HG02588 (cell line): ENCODE measurements around the gene RPL32.

Experiments
- ATAC-seq: cut with Tn5 transposase; IDR thresholded peaks from one replicate; pipeline ENCODE4 v1.9.1; 2021; ENCODE audit warnings: mild to moderate bottlenecking, moderate library complexity; ENCODE audit not compliant: unreplicated experiment

RPL32 gene

DNA sequence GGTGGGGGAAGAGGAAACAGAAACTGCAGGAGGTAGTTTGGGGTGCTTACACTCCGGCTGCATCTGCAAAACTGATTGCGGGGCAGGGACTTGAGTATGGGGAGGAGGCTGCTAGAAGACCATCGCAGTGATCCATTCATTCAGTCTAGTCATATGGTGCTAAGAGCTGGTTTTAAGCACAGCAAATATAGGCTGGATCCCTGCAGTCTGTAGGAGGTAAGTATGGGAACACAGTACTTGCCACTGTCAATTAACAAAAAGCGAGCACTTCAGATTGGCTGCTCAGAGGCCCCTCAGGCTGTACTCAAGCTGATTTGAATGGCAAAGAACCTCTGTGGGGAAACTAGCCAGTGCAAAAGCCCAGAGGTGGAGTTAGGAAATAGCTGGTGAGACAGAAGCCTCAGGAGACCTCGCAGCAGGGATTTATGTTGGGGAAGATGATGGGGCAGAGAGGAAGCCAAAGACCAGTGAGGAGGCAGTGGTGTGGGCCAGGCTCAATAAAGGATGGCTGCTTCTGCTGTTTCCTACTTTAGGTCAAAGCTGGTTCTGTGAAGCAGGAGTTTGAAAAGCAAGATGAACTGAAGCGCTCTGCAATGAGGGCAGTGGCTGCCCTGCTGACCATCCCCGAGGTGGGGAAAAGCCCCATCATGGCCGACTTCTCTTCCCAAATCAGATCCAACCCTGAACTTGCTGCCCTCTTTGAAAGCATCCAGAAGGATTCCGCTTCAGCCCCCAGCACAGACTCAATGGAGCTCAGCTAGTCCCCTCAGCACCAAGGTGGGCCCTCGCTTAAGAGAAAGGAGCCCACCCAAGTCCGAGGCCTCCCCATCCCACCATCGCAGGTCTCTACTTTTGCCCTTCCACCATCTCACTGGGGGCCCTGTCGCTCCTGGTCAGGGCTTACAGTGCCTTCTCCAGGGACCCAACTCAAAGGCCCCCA is 7.9 kb downstream of the RPL32 start:
- ATAC-seq, result no peak

DNA sequence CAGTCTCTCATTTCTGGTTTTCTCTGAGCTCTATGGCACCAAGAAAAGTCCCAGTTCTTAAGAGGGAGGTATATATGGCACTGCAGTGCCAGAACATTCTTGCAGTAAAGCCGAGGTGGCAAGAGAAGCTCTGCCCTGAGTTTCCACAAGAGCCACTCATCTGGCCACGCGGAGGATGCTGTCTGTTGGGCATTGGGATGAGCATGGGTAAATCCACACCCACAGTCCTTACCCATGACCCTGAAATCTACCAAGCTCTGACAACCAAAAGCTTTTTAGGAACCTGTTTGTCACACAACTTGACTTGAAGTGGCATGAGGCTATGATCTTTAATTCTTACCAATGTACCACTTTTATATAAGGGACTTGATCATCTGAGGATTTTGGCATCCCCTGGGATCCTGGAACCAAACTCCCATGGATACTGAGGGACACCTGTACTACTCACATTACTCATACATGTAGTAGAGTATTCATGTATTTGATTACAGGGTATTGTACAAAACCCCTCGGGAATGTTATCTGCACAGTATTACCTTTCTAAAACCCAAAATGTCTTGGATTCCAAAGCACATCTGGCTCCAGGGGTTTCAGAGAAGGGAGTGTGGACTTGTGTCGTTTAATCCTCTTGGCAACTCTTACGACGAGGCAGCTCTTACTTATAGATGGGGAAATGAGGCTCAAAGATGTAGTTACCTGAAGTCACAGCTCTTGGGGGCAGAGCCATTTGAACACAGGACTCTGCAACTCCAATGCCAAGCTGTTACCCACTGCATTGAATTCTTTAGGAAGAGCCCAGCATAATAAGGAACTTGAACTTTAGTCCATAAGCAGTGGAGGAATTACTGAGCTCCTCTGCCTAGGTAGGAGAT is 8.8 kb downstream of the RPL32 start:
- no peak for ATAC-seq

DNA sequence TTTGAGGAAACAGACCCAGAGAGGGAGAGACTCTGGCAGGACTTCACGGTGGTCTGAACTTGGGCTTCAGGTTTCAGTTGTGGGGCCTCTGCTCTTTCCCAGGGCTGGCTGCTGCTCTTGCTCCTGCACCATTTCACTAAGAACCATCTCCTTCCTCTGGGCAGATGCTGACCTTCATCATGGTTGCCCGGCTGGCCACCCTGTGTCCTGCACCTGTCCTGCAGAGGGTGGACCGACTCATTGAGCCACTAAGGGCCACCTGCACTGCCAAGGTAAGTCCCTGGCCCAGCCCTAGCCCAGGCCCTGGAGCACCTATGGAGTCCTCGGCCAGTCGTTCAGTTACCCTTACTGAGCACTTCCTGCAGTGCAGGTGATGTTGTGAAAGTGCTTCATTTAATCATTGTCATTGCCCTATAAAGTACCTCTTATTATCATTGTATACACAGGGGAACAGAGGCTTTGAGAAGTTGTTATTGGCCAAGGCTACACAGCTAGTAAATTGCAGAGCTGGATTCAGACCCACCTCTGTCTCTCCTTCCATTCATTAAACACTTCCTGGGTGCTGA is 10.0 kb downstream of the RPL32 start:
- ATAC-seq, result no peak

DNA sequence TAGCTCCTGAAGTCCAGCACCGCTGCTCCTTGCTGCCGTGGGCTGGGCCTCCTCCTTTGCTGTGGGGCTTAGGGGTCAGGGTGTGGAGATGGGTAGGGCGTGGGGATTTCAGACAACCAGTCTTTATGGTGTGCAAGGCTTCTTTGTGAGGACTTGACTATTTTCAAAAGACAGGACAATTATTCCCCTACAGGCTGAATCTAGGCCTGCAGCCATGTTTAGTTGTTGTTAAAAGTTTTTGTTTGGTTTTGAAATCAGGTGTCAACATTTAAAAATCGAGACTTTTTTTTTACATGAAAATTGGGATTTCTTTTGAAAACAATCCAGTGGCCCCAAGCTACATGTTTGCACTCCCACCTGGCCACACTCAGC is 10.6 kb downstream of the RPL32 start:
- no peak for ATAC-seq

DNA sequence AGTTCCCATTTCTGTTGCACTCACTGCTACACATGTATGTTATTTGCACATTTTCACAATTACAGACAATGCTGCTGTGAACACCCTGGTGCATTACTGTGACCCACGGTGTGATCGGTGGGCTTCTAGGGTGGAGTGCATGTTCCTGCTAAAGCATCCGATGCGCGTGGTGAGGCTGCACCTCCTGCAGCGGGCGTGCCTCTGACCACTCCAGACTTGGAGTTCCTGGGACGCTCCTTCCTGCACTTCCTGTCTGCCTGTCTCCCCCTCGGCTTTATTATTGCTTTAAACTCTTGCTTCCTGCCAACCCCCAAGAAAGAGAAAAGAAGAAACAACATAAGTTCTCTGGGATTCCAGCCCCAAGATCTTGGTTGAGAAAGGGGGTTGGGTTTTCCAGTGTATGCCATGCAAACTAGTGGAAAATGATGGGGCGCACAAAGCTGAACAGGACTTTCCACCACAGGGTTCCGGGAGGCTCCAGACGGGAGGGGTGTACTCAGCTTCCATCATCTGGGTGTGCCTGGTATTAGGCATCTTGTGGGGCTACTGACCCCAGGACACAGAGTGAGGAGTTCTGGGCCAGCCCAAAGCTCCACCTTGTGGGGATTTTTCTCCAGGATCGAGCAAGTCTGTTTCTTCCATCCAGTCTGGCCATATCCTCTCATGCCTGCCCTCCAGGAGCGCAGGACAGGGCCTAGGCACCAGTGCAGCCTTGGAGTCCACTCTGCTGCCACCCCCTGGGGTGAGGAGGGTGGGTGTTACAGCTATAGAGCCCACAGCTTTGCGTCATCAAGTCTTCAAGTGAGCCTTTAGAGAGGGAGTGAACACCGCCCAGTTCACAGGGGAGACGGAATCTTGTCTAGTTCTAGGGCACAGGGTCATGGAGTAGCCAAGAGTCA is 11.2 kb downstream of the RPL32 start:
- ATAC-seq, result no peak

DNA sequence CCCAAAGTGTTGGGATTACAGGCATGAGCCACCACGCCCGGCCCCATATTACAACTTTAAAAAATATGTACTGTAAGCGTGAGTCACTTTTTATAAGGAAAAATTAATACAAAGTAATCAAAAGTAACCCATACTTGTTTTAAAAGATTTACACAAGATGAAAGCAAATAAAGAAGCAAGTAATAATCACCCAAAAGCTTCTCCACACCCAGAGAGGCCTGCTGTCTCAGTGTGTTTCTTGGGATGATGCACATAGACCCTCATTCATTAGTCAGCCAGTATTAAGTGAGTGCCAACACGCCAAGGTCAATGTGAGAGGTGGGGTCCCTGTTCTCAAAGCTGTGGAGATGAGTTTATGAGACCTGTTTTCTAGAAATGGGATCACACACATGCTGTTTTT is 12.0 kb downstream of the RPL32 start:
- no peak for ATAC-seq

DNA sequence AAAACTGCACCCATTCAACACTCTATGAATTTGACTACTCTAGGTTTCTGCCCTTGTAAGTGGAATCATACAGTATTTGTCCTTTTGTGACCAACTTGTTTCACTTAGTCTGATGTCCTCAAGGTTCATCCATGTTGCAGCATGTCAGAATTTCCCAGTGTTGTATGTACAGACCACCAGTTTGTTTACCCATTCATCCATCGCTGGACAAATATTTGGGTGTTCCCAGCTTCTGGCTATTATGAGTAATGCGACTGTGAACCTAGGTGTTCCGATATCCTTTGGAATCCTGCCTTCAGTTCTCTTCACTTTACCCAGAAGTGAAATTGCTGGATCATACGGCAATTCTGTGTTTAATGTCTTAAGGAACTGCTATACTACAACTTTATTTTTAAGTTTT is 12.6 kb downstream of the RPL32 start:
- no peak for ATAC-seq

DNA sequence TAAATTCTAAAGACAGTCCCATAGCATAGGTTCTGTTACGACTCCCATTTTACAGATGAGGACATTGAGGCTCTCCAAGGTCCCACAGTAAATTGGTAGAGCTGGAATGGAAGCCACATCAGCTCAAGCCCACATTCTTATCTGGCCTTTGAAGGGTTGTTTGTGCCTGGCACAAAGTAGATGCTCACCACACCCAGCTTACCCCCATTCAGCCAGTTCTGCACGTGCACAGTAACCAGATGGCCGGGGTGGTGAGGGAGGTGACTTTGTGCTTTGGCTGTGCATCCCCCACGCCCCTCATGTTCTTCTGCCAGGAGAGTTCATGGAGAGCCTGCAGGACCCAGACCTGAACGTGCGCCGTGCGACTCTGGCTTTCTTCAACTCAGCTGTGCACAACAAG is 16.2 kb downstream of the RPL32 start:
- no peak for ATAC-seq

DNA sequence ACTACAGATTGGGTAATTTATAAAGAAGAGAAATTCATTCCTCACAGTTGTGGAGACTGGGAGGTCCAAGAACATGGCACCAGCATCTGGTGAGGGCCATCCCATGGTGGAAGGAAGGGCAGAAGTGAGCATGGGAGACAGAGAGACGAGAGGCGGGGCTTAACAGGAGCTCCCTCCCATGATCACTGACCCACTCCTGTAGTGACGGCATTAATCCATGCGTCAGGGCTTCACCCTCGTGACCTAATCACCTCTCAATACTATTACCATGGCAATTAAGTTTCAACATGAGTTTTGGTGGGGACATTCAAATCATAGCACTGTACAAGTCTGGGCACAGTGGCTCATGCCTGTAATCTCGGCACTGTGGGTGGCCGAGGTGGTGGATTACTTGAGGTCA is 17.1 kb downstream of the RPL32 start:
- ATAC-seq, result no peak

DNA sequence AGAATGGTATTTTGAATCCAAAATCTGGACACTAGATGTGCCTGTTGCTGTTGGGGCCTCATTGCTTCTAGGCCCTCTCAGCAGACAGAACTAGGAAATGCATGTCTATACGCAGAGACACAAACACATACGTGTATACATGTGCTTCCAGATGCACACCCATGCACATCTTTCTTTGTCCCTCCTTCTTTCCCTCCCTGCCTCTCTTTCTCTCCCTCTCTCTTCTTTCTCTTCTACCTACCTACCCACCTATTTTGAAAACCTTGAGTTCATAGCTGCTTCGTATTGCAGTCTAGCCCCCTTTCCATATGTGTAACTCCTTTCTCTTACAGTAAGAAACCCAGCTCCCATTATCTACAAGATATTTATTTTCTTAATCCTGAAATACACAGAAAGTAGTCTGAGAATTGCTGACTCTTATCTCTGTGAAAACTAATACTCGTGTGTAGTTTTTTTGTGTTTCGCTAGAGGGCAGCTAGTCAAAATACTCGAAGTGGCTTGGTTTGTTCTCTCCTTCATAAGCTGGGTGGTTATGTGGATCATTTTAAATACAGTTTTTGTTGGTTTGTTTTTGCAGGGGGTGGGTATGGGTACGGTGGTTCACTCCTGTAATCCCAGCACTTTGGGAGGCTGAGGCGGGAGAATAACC is 18.5 kb downstream of the RPL32 start:
- no peak for ATAC-seq

DNA sequence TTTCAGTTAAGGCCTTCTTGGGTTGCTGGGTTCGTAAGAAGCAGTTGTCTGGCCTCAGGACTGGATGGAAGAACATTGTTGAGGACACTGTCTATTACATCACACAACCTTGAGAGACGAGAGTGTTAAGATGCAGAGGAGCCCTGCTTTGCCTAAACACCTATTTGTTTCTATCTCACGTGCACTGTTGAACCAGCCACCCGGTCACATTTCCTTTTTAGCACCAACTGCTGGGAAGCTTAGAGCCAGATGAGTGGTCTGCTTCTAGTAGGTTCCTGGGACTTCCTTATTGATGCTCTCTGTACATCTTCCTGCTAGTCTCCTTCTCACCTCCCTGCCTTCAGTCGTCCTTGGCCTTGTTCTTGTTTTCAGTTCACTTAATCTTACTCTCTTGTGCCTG is 22.6 kb downstream of the RPL32 start:
- no peak for ATAC-seq

DNA sequence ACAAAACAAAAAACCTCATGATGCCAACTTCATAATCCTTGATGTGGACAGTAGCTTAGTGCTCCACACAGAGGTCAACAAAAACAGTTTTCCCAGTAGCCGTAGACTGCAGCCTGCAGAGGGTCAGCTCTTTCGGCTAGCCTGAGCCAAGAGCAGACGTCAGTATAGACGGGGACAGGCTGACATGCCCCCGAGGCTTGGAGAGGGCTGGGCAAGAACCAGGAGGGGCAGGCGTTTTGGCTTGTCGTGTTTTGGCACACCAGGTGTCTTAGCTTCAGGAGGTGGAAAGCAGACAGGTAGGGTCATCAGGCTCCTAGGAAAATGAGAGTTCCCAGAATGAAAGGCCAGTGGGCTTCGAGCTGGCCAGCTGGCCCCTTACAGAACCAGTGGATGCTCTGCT is 23.1 kb downstream of the RPL32 start:
- ATAC-seq, result no peak

DNA sequence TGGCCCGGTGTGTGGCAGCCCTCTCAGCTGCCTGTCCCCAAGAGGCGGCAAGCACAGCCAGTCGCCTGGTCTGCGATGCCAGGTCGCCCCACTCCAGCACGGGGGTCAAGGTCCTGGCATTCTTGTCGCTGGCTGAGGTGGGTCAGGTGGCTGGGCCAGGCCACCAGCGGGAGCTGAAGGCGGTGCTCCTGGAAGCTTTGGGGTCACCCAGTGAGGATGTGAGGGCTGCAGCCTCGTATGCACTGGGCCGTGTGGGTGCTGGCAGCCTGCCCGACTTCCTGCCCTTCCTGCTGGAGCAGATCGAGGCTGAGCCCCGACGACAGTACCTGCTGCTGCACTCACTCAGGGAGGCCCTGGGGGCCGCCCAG is 24.0 kb downstream of the RPL32 start:
- no peak for ATAC-seq

DNA sequence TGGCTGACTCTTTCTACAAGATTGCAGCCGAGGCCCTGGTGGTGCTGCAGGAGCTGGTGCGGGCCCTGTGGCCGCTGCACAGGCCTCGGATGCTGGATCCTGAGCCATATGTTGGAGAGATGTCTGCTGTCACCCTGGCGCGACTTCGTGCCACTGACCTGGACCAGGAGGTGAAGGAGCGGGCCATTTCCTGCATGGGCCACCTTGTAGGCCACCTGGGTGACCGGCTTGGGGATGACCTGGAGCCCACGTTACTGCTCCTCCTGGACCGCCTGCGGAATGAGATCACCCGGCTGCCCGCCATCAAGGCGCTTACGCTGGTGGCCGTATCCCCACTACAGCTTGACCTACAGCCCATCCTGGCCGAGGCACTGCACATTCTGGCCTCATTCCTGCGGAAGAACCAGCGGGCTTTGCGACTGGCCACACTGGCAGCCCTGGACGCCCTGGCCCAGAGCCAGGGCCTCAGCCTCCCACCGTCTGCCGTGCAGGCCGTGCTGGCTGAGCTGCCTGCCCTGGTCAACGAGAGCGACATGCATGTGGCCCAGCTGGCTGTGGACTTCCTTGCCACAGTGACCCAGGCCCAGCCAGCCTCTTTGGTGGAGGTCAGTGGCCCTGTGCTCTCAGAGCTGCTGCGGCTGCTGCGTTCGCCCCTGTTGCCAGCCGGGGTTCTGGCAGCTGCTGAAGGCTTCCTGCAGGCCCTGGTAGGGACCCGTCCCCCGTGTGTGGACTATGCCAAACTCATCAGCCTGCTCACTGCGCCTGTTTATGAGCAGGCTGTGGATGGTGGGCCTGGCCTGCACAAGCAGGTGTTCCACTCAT is 24.6 kb downstream of the RPL32 start:
- ATAC-seq, result no peak

DNA sequence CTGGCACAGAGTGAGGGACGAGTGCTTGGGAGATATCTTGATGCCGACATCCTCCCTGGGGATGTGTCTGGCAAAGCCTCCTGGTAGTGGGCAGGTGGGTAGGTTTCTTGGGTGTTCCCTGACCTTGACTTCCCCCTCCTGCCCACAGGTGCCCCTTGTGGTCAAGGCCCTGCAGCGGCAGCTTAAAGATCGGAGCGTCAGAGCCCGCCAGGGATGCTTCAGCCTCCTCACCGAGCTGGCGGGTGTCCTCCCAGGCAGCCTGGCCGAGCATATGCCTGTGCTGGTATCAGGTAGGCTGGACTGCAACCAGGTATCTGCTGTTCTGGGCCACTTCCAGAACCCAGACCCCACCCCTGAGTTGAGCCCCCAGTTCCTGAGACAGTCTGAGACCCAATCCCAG is 25.6 kb downstream of the RPL32 start:
- no peak for ATAC-seq

DNA sequence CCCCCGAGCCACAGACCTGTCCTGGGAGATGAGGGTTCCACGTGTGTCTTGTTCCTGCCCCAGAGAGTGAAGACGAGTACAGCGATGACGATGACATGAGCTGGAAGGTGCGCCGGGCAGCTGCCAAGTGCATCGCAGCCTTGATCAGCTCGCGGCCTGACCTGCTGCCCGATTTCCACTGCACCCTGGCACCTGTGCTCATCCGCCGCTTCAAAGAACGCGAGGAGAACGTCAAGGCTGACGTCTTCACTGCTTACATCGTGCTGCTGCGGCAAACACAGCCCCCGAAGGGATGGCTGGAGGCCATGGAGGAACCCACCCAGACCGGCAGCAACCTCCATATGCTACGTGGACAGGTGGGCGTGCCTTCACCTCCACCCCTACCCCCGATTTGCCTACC is 26.3 kb downstream of the RPL32 start:
- no peak for ATAC-seq

DNA sequence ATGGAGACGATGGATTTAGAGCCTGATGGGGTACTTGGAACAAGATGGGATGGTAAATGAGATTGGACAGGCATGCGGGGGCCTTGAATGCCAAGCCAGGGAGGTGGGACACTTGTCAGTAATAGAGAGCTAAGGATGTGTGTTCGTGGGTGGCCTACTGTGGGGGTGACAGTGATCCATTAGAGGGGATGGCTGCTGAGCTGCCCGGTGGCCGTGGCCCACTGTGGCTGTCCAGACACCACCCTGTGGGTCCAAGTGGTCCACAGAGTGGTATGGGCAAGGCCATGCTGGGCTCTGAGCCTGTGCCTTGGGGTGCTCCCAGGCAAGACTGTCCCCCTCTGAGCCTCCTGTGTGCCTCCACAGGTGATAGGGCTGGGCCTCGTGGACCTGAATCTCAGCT is 27.4 kb downstream of the RPL32 start:
- ATAC-seq, result no peak

DNA sequence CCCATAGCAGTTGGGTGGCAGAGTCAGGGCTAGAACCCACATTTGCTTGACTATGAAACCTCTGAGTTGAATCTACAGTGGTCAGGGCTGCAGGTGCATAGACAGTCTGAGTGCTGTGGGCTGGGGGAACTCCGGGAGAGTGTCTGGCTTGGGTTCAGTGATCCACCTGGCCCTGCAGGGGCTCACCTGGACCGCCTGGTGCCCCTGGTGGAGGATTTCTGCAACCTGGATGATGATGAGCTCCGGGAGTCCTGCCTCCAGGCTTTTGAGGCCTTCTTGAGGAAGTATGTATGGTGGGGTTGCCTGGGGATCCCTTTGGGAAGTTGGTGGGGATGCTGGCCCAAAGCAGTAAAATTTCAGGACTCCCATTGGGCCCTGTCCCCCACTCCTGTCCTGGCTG is 28.6 kb downstream of the RPL32 start:
- no peak for ATAC-seq

DNA sequence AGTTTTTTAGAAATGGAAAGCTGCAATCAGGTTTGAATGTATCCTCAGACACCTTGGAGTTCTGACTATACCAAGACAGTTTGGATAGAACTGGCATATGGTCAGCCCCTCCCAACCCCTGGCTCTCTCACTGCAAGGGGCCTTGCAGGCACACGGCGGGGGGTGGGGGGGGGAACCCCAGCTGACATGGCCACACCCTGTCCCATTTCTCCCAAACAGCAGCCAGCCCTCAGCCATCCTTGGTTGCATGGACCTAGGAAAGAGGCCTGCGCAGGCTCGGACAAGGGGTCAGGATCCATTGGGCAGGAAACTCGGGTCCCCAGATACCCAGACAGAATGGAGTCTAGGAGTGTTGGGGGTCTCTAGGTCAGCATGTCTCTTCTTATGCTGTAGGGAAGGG is 30.4 kb downstream of the RPL32 start:
- ATAC-seq, result no peak
